ENCODE measurements around the gene SMIM22. TPM values are rescaled to one million over a fixed set of nuclear protein-coding genes. Genes with fewer than 3 reads are reported as not detected.

Gene SMIM22
- total RNA-seq, 1 donor from 2014 or later, result not detected

GRCh38 chr16:4831616-4832015, 36.4 kb downstream of the SMIM22 start:
- Mint-ChIP-seq H3K9me3 (ENCODE audit: unreplicated experiment) (no peaks in the 10 kb centered on the region), H3K4me3 (ENCODE audit: unreplicated experiment) (no peak overlapping the region), H3K4me1 (ENCODE audit: unreplicated experiment) (no peaks in the 10 kb centered on the region), H3K27ac (ENCODE audit: unreplicated experiment) (no peak overlapping the region), H3K36me3 (ENCODE audit: low read depth, unreplicated experiment) (peaks cover 35% of the 10 kb centered on the region), H3K27me3 (ENCODE audit: unreplicated experiment) (peaks cover 4% of the 10 kb centered on the region)
- no peak for TF ChIP-seq CTCF (IDR thresholded peaks at IDR 0.05; ENCODE audit: unreplicated experiment)
- no peak for DNase-seq (ENCODE audit: low spot score)

GRCh38 chr16:4832698-4833343, 37.7 kb downstream of the SMIM22 start:
- Mint-ChIP-seq H3K4me3 (ENCODE audit: unreplicated experiment) (no peak overlapping the region), H3K9me3 (ENCODE audit: unreplicated experiment) (no peaks in the 10 kb centered on the region), H3K27me3 (ENCODE audit: unreplicated experiment) (peaks cover 3% of the 10 kb centered on the region), H3K36me3 (ENCODE audit: low read depth, unreplicated experiment) (peaks cover 35% of the 10 kb centered on the region), H3K4me1 (ENCODE audit: unreplicated experiment) (no peaks in the 10 kb centered on the region), H3K27ac (ENCODE audit: unreplicated experiment) (no peak overlapping the region)
- no peak for TF ChIP-seq CTCF (IDR thresholded peaks at IDR 0.05; ENCODE audit: unreplicated experiment)
- no peak for DNase-seq (ENCODE audit: low spot score)

- no peaks in the 10 kb centered on the region for H3K4me1 Mint-ChIP-seq (ENCODE audit: unreplicated experiment)
- no peaks in the 10 kb centered on the region for H3K9me3 Mint-ChIP-seq (ENCODE audit: unreplicated experiment)
- peaks cover 35% of the 10 kb centered on the region for H3K36me3 Mint-ChIP-seq (ENCODE audit: low read depth, unreplicated experiment)
- H3K27ac Mint-ChIP-seq (ENCODE audit: unreplicated experiment), result no peak overlapping the region
- H3K4me3 Mint-ChIP-seq (ENCODE audit: unreplicated experiment), result no peak overlapping the region
- peaks cover 3% of the 10 kb centered on the region for H3K27me3 Mint-ChIP-seq (ENCODE audit: unreplicated experiment)
- TF ChIP-seq CTCF (IDR thresholded peaks at IDR 0.05; ENCODE audit: unreplicated experiment), result no peak
- DNase-seq (ENCODE audit: low spot score), result no peak
Observed at GRCh38 chr16:4833584-4833983, 38.4 kb downstream of the SMIM22 start.

- TF ChIP-seq CTCF (IDR thresholded peaks at IDR 0.05; ENCODE audit: unreplicated experiment), result no peak
- Mint-ChIP-seq H3K36me3 (ENCODE audit: low read depth, unreplicated experiment) (peaks cover 36% of the 10 kb centered on the region), H3K27ac (ENCODE audit: unreplicated experiment) (no peak overlapping the region), H3K9me3 (ENCODE audit: unreplicated experiment) (no peaks in the 10 kb centered on the region), H3K4me1 (ENCODE audit: unreplicated experiment) (no peaks in the 10 kb centered on the region), H3K4me3 (ENCODE audit: unreplicated experiment) (no peak overlapping the region), H3K27me3 (ENCODE audit: unreplicated experiment) (no peaks in the 10 kb centered on the region)
- no peak for DNase-seq (ENCODE audit: low spot score)
Observed at GRCh38 chr16:4836727-4837126, 41.6 kb downstream of the SMIM22 start.

- Mint-ChIP-seq H3K36me3 (ENCODE audit: low read depth, unreplicated experiment) (peaks cover 27% of the 10 kb centered on the region), H3K4me3 (ENCODE audit: unreplicated experiment) (no peak overlapping the region), H3K27me3 (ENCODE audit: unreplicated experiment) (no peaks in the 10 kb centered on the region), H3K9me3 (ENCODE audit: unreplicated experiment) (no peaks in the 10 kb centered on the region), H3K4me1 (ENCODE audit: unreplicated experiment) (no peaks in the 10 kb centered on the region), H3K27ac (ENCODE audit: unreplicated experiment) (no peak overlapping the region)
- no peak for DNase-seq (ENCODE audit: low spot score)
- TF ChIP-seq CTCF (IDR thresholded peaks at IDR 0.05; ENCODE audit: unreplicated experiment), result no peak
Observed at GRCh38 chr16:4837733-4838501, 42.7 kb downstream of the SMIM22 start.

All from endothelial cell (in vitro differentiated cells).